Trophoblast cell (in vitro differentiated cells and primary cell): ENCODE measurements around the gene TBL1X.

Experiments used
- DNase-seq, 2 donors: peaks; one replicate each; pipeline ENCODE4 v3.0.0-alpha.2; 2016
- H2AFZ ChIP-seq: 2 replicates; pipeline ENCODE4 v1.6.1; 2013; ENCODE audit warnings: low read length, moderate library complexity, mild to moderate bottlenecking; ENCODE audit not compliant: insufficient read depth, poor library complexity
- H2AK5ac ChIP-seq: 2 replicates; pipeline ENCODE4 v1.6.1; 2013; ENCODE audit warnings: mild to moderate bottlenecking, low read length
- H2BK120ac ChIP-seq: 2 replicates; pipeline ENCODE4 v1.6.1; 2013; ENCODE audit warnings: low read length, mild to moderate bottlenecking, moderate library complexity; ENCODE audit not compliant: insufficient read depth, poor library complexity
- H2BK12ac ChIP-seq: 2 replicates; pipeline ENCODE4 v1.6.1; 2013; ENCODE audit warnings: mild to moderate bottlenecking, low read length, moderate library complexity
- H2BK5ac ChIP-seq: 2 replicates; pipeline ENCODE4 v1.6.1; 2013; ENCODE audit warnings: low read length, low read depth, moderate library complexity, mild to moderate bottlenecking; ENCODE audit not compliant: poor library complexity
- H3K14ac ChIP-seq: 2 replicates; pipeline ENCODE4 v1.6.1; 2013; ENCODE audit warnings: mild to moderate bottlenecking, low read length
- H3K18ac ChIP-seq: 2 replicates; pipeline ENCODE4 v1.6.1; 2013; ENCODE audit warnings: mild to moderate bottlenecking, low read length
- H3K23ac ChIP-seq: 2 replicates; pipeline ENCODE4 v1.6.1; 2013; ENCODE audit warnings: low read length
- H3K27ac ChIP-seq: 2 replicates; pipeline ENCODE4 v1.5.1; 2013; ENCODE audit warnings: low read depth, mild to moderate bottlenecking, inconsistent platforms, low read length, moderate library complexity
- H3K27me3 ChIP-seq: 2 replicates; pipeline ENCODE4 v1.6.1; 2013; ENCODE audit warnings: inconsistent platforms, mild to moderate bottlenecking, low read length, moderate library complexity; ENCODE audit not compliant: insufficient read depth
- H3K36me3 ChIP-seq, 2 experiments: 1 replicate in 1 of 2; 2 replicates in 1 of 2; pipeline ENCODE4 v1.6.1; 2013; ENCODE audit warnings: low read length in 2 of 2, mild to moderate bottlenecking in 2 of 2, moderate library complexity in 1 of 2; ENCODE audit not compliant: insufficient read depth in 2 of 2, control insufficient read depth in 1 of 2
- H3K4ac ChIP-seq: 2 replicates; pipeline ENCODE4 v1.6.1; 2013; ENCODE audit warnings: low read depth, mild to moderate bottlenecking, low read length, moderate library complexity
- H3K4me1 ChIP-seq, 2 experiments: 1 replicate in 1 of 2; 2 replicates in 1 of 2; pipeline ENCODE4 v1.6.1; 2013; ENCODE audit warnings: low read length in 2 of 2, mild to moderate bottlenecking in 2 of 2, moderate library complexity in 1 of 2; ENCODE audit not compliant: insufficient read depth in 2 of 2, control insufficient read depth in 1 of 2
- H3K4me2 ChIP-seq: 2 replicates; pipeline ENCODE4 v1.6.1; 2013; ENCODE audit warnings: inconsistent platforms, mild to moderate bottlenecking, low read length, moderate library complexity
- H3K4me3 ChIP-seq: 2 replicates; pipeline ENCODE4 v1.5.1; 2013; ENCODE audit warnings: mild to moderate bottlenecking, low read depth, low read length, inconsistent platforms
- H3K79me1 ChIP-seq: one replicate; pipeline ENCODE4 v1.6.1; 2013; ENCODE audit warnings: low read length
- H3K79me2 ChIP-seq: 2 replicates; pipeline ENCODE4 v1.6.1; 2013; ENCODE audit warnings: low read length, mild to moderate bottlenecking; ENCODE audit not compliant: control insufficient read depth, insufficient read depth, poor library complexity
- H3K9ac ChIP-seq: 2 replicates; pipeline ENCODE4 v1.6.1; 2013; ENCODE audit warnings: mild to moderate bottlenecking, low read length
- H3K9me3 ChIP-seq: 2 replicates; pipeline ENCODE4 v1.6.1; 2013; ENCODE audit warnings: low read depth, mild to moderate bottlenecking, control low read depth, inconsistent platforms, low read length; ENCODE audit not compliant: insufficient read depth
- H4K12ac ChIP-seq: 2 replicates; pipeline ENCODE4 v1.6.1; 2013; ENCODE audit warnings: low read depth, mild to moderate bottlenecking, low read length, moderate library complexity
- H4K8ac ChIP-seq: 2 replicates; pipeline ENCODE4 v1.6.1; 2013; ENCODE audit warnings: low read depth, mild to moderate bottlenecking, low read length, moderate library complexity
- H4K91ac ChIP-seq: one replicate; pipeline ENCODE4 v1.6.1; 2013; ENCODE audit warnings: low read depth, mild to moderate bottlenecking, low read length, moderate library complexity
- WGBS: extraction: QIAGEN DNeasy Blood & Tissue Kit; methylation state at CpG from one replicate; pipeline ENCODE4 v1.1.7; 2013; ENCODE audit warnings: missing lambda C conversion rate; ENCODE audit not compliant: insufficient read length, insufficient coverage; ENCODE audit errors: extremely low coverage; 5-methylcytosine and 5-hydroxymethylcytosine counted together

TBL1X gene

DNA sequence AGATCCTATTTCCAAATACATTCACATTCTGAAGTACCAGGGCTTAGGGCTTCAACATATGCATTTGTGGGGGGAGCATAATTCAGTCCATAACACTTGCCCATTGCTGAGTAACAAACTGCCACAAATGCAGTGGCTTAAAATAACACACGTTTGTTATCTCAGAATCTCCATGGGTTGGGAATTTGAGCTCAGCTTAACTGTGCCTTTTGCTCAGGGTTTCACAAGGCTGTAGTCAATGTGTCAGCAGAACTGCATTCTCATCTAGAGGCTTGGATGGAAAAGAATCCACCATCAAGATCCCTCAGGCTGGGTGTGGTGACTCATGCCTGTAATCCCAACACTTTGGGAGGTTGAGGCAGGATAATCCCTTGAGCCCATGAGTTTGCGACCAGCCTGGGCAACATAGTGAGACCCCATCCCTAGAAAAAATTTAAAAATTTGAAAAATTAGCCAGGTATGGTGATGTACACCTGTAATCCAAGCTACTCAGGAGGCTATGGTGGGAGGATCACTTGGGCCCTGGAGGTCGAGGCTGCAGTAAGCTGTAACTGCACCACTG lies 25.8 kb upstream of the TBL1X start:
- H3K27ac ChIP-seq: no peak overlapping the region
- no peak overlapping the region for H4K91ac ChIP-seq
- no peak overlapping the region for H2BK12ac ChIP-seq
- H3K4me3 ChIP-seq: no peak overlapping the region
- no peak overlapping the region for H3K4ac ChIP-seq
- WGBS: no CpG with 5 or more reads among the region's 3 CpGs
- no peaks in the 10 kb centered on the region for H3K79me2 ChIP-seq
- no peak overlapping the region for H4K12ac ChIP-seq
- no peaks in the 10 kb centered on the region for H3K79me1 ChIP-seq
- H3K23ac ChIP-seq: no peak overlapping the region
- H2BK120ac ChIP-seq: no peak overlapping the region
- no peak overlapping the region for H3K9ac ChIP-seq
- H4K8ac ChIP-seq: no peak overlapping the region
- DNase-seq: peak; percentile 63 to 78
- no peak overlapping the region for H3K4me2 ChIP-seq
- no peaks in the 10 kb centered on the region for H3K27me3 ChIP-seq
- no peak overlapping the region for H2AFZ ChIP-seq
- H2BK5ac ChIP-seq: no peak overlapping the region
- no peaks in the 10 kb centered on the region for H3K9me3 ChIP-seq
- no peaks in the 10 kb centered on the region for H3K36me3 ChIP-seq
- no peaks in the 10 kb centered on the region for H3K4me1 ChIP-seq
- H3K18ac ChIP-seq: no peak overlapping the region
- H2AK5ac ChIP-seq: no peak overlapping the region
- H3K14ac ChIP-seq: no peak overlapping the region

- H4K91ac ChIP-seq: no peak overlapping the region
- no peak overlapping the region for H4K12ac ChIP-seq
- H2AK5ac ChIP-seq: no peak overlapping the region
- no peaks in the 10 kb centered on the region for H3K79me1 ChIP-seq
- no peak overlapping the region for H3K27ac ChIP-seq
- DNase-seq: no peak
- no peak overlapping the region for H3K4me3 ChIP-seq
- no peaks in the 10 kb centered on the region for H3K79me2 ChIP-seq
- no peaks in the 10 kb centered on the region for H3K9me3 ChIP-seq
- no peak overlapping the region for H2BK120ac ChIP-seq
- no peak overlapping the region for H3K23ac ChIP-seq
- no peaks in the 10 kb centered on the region for H3K27me3 ChIP-seq
- no peak overlapping the region for H3K4me2 ChIP-seq
- H3K9ac ChIP-seq: no peak overlapping the region
- no peak overlapping the region for H3K4ac ChIP-seq
- H2AFZ ChIP-seq: no peak overlapping the region
- H2BK12ac ChIP-seq: no peak overlapping the region
- H4K8ac ChIP-seq: no peak overlapping the region
- no peak overlapping the region for H2BK5ac ChIP-seq
- no peaks in the 10 kb centered on the region for H3K36me3 ChIP-seq
- no peak overlapping the region for H3K18ac ChIP-seq
- H3K4me1 ChIP-seq: no peaks in the 10 kb centered on the region
- H3K14ac ChIP-seq: no peak overlapping the region
- WGBS: no CpG with 5 or more reads among the region's 3 CpGs
Observed at GRCh38 chrX:9440116-9440844, 24.6 kb upstream of the TBL1X start.

DNA sequence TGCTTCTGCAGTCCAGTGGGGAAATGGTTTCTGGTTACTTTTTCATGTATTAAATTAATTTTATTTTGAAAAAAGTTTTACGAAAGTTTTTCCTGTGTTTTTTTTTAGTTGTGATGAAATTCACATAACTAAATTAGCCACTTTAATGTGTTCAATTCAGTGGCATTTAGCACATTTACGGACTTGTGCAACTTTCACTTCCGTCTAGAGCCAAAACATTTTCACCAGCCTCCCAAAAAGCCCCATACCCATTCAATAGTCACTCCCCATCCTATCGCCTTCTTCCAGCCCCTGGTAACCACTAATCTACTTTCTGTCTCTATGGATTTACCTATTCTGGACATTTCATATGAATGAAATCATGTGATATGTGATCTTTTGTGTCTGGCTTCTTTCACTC lies 22.8 kb upstream of the TBL1X start:
- no peaks in the 10 kb centered on the region for H3K36me3 ChIP-seq
- no peak overlapping the region for H3K4me3 ChIP-seq
- H3K14ac ChIP-seq: no peak overlapping the region
- no peak overlapping the region for H3K27ac ChIP-seq
- no CpG with 5 or more reads among the region's 4 CpGs for WGBS
- no peak overlapping the region for H3K18ac ChIP-seq
- H3K9me3 ChIP-seq: no peaks in the 10 kb centered on the region
- H3K23ac ChIP-seq: no peak overlapping the region
- no peaks in the 10 kb centered on the region for H3K79me1 ChIP-seq
- H4K12ac ChIP-seq: no peak overlapping the region
- no peak overlapping the region for H2AFZ ChIP-seq
- no peak for DNase-seq
- no peak overlapping the region for H3K9ac ChIP-seq
- H3K4me2 ChIP-seq: no peak overlapping the region
- H3K4me1 ChIP-seq: no peaks in the 10 kb centered on the region
- H4K91ac ChIP-seq: no peak overlapping the region
- H2BK120ac ChIP-seq: no peak overlapping the region
- no peak overlapping the region for H2AK5ac ChIP-seq
- H3K4ac ChIP-seq: no peak overlapping the region
- H3K79me2 ChIP-seq: no peaks in the 10 kb centered on the region
- H3K27me3 ChIP-seq: no peaks in the 10 kb centered on the region
- H2BK5ac ChIP-seq: no peak overlapping the region
- H4K8ac ChIP-seq: no peak overlapping the region
- no peak overlapping the region for H2BK12ac ChIP-seq

- Histone ChIP-seq H3K4me1 (no peaks in the 10 kb centered on the region), H2BK120ac (no peak overlapping the region), H4K8ac (no peak overlapping the region), H3K4me3 (no peak overlapping the region), H3K36me3 (no peaks in the 10 kb centered on the region), H3K27me3 (no peaks in the 10 kb centered on the region), H2BK5ac (no peak overlapping the region), H3K79me1 (no peaks in the 10 kb centered on the region), H2AFZ (no peak overlapping the region), H3K14ac (no peak overlapping the region), H3K79me2 (no peaks in the 10 kb centered on the region), H3K9ac (no peak overlapping the region), H3K4me2 (no peak overlapping the region), H4K12ac (no peak overlapping the region), H3K23ac (no peak overlapping the region), H3K4ac (no peak overlapping the region), H4K91ac (no peak overlapping the region), H2BK12ac (no peak overlapping the region), H3K18ac (no peak overlapping the region), H2AK5ac (no peak overlapping the region), H3K27ac (no peak overlapping the region), H3K9me3 (no peaks in the 10 kb centered on the region)
- DNase-seq: no peak
- no CpG with 5 or more reads among the region's 20 CpGs for WGBS
Observed at GRCh38 chrX:9443327-9443726, 21.5 kb upstream of the TBL1X start.
